Measurements from ENCODE around the gene COG5.

The COG5 gene

DNA sequence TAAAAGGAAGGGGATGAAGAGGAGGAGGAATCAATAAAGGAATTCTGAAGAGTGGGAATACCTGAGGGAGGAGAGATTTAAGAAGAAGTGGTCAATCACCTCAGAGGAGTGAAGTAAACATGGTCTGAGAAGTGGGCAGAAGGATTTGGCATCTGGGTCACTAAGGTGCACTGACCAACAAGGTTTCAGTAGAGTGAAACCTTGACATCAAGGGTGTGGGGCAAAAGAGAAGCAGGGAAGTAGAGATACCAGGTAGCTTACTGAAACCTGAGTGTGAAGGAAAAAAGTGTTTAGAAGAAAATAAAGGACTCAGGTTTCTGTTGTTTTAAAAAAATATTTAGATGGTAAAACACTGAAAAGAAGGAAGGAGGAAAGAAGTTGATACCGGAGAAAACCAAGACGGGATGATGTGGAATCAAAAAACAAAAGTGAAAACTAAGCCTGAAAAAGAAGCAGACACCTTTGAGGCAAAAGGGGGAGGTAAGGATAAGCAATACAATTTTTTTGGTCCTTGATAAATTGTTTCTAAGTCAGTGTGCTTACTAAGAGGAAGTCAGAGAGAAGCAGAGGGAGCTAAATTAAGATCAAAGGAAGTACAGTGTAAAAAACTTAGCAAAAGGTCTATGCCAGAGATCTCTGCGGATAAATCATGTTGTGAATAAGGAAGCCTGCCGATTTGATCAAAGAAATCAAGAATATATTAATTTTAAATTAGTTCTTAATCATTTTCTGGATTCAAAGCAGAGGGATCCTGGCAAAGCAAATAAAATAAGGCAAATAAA, 231.0 kb downstream of the COG5 start:
- DNase-seq (ENCODE audit: low read depth in 3 of 3) = no peak

DNA sequence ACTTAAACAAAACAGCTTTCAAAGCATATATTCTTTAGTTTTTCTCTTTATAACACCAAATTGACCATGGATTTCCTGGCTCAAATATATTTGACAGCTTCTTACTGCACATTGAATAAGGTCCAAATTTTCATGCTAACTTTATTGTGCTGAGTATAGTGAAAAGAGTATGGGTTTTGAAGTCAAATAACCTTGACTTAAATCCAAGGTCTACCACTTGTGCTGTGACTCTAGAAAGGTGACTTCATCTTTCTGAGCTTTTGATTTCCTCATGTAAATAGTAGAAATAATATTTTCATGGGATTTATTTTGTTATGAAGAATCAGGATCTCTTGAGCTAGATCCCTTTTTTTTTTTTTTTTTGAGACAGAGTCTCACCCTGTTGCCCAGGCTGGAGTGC, 233.2 kb downstream of the COG5 start:
- no peak for DNase-seq (ENCODE audit: low read depth in 3 of 3)

DNA sequence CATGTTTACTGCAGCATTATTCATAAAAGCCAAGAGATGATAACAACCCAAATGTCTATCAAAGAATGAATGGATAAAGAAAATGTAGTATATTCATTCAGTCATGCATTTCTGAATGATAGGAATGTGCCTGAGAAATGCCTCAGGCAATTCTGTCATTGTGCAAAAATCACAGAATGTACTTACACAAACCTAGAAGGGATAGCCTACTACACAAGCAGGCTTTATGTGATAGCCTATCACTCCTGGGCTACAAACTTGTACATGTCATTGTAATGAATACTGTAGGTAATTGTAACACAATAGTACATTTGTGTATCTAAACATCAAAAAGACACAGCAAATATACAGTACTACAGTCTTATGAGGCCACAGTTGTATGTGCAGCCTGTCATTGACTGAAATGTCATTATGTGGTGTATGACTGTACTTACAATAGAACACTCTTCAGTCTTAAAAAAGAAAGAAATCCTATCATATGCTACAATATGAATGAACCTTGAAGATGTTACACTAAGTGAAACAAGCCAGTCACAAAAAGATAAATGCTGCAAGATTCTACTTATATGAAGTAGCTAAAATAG, 235.6 kb downstream of the COG5 start:
- DNase-seq (ENCODE audit: low read depth in 3 of 3) = no peak

DNA sequence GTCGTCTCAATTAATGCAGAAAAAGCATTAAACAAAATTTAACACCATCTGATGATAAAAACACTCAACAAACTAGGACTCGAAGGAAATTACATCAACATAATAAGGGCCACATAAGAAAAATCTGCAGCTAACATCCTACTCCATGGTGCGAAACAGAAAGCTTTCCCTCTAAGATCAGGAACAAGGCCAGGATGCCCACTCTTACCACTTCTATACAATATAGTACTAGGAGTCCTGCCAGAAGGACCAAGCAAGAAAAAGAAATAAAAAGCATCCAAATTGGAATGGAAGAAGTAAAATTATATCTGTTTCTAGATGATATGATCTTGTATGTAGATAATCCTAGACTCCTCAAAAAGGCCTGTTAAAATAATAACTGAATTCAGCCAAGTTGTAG, 237.7 kb downstream of the COG5 start:
- no peak for DNase-seq (ENCODE audit: low read depth in 3 of 3)

DNA sequence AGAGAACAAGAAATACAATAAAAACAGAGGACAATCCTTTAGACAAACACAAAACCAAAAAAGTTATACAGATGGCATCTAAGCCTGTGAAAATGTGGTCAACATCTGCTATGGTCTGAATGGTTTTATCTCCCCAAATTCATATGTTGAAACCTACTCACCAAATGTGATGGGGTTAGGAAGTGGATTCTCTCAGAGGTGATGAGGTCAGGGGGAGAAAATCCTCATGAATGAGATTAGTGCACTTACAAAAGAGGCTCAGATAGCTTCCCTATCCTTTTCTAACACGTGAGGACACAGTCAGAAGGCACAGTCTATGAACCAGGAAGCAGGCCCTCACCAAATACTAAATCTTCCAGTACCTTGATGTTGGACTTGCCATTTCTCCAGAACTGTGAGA, 241.7 kb downstream of the COG5 start:
- no peak for DNase-seq (ENCODE audit: low read depth in 3 of 3)

DNA sequence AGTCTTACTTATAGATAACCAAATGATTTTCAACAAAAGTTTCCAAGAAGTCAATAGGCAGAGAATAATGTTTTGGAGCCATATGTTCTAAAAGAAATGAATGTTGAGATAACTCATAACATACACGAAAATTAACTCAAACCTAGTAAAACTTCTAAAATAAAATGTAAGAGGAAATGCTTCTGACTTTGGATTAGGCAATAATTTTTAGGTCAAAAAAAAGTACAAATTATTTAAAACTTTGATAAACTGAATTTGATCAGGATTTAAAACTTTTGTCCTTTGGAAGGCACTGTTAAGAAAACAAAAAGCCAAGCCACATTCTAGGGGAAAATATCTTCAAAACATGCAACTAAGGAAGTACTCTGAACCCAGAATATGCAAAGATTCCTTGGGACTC, 242.1 kb downstream of the COG5 start:
- DNase-seq (ENCODE audit: low read depth in 3 of 3) = no peak

DNA sequence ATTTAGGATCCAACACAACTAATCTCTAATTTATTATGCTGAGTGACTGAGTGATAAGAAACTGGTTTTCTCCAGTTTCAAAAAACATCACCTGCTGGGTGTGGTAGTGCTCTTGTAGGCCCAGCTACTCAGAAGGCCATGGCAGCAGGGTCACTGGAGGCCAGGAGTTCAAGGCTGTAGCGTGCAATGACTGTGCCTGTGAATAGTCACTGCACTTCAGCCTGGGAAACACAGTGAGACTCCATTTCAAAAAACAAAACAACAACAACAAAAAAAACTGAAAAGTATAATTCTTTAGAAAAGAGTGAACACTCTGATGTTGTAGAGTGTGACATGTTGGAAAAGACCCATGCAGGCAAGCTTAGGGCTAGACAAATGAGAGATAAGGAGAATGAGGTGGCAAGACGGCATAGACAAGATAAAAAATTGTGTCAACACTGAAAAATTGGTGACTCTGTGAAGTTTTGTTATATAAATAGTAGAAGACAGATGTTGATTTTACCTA, 243.9 kb downstream of the COG5 start:
- DNase-seq (ENCODE audit: low read depth in 3 of 3) = no peak

DNA sequence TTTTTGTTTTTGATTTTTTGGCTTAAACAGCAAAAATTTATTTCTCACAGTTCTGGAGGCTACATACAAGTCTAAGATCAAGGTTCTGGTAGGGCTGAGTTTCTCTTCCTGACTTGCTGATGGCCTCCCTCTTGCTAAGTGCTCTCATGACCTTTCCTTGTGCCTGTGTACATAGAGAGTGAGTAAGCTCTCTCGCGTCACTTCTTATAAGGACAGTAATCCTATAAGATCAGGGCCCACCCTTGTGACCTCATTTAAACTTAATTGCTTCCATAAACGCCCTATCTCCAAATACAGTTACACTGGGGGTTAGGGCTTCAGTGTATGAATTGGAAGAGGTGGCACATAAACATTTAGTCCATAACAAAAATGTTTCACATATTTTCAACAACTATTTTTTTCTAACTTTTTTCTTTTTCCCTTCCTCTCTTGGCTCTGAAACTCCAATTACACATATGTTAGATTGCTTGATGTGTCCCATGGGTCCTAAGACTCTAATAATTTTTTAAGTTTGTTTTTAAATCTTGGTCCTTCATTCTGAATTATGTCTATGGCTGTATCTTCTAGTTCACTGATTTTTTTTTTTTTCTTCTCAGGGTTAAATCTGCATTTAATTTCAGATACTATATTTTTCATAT, 245.1 kb downstream of the COG5 start:
- DNase-seq (ENCODE audit: low read depth in 3 of 3) = no peak

DNA sequence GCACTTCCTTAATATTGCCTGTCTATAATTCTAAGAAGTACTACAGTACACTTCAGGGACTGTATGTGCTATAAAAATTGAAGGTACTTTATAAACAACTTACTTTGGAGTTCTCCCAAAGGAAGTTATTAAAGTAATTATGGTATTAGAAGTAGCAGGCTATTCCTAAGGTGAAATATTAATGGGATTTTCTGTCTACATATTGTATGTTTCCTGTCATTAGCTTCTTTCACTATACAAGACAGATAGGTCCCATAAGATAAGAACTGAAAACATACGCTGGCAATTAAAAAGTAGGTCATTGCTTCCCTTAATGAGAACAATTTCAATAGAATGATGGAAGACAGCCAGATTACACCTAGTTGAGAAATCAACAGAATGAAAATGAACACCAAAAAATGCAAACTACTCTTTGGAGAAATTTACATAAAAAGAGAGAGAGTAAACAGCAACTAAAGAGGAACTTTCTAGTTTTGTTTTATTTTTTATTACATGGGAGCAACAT, 248.0 kb downstream of the COG5 start:
- DNase-seq (ENCODE audit: low read depth in 3 of 3) = no peak

DNA sequence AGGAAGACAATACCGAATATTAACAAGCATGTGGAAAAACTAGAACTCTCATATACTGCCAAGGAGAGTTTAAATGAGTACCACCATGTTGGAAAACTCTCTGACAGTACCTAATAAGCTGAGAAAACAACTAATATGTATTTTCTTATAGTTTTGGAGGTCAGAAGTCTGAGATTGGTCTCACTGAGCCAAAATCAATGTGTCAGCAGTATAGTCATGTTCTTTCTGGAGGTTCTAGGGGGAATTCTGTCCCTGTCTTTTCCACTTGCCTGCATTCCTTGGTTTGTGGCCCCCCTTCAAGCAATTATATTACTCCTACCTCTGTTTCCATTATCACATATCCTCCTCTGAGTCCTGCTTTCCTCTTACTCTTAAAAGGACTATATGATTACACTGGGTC, 250.4 kb downstream of the COG5 start:
- no peak for DNase-seq (ENCODE audit: low read depth in 3 of 3)

DNA sequence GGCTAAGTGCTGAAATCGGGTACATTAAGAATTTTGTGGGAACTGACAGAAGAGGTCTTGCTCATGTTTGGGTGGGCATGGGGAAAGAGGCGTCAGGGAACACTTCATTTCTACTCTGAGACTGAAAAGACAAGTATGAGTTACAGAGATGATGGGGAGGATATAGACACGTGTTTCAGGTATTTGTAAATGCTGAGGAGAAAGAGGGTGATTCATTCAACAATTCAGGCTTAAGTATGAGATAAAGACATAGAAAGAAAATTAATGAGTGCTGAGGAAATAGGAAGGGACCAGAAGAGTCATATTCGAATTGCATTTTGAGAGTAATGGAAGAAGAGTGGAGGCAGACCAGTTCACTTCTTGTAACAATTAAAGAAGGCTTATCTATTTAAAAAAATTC, 251.3 kb downstream of the COG5 start:
- DNase-seq (ENCODE audit: low read depth in 3 of 3) = no peak

DNA sequence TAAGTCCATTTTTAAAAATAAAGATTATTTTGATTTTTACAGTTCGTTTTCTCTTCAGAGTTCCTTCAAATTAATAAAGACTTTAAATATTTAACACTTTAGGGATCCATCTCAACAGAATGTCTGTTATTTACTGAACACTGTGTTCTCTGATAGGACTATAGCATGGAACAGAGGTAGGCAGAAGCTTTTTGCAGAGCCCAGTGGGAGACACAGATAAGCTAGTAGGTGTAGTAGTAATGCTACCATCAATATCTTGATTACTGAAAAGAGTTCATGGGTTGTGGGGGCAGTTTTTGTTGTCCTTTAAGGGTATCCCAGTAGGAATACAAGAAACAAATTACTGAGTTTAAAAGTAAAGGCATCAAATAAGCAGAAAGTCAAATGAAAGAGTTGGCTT, 254.4 kb downstream of the COG5 start:
- DNase-seq (ENCODE audit: low read depth in 3 of 3) = no peak

DNA sequence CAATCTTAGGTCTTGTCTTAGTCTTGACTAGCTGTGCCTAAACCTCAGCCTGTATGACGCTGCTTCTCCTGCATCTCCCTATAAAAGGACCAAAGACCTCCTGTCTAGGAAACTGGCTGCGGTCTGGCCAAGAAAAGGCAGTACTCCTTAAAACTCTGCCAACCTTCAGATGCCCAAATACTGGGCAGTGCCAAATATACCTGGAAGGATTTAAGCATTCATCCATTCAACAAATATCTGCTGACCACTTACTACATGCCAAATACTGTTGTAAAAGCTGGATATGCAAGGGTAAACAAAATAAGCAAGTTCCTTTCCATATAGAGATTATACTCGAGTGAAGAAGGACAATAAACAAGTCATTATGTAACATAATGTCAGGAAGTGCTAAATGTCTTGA, 259.1 kb downstream of the COG5 start:
- DNase-seq (ENCODE audit: low read depth in 3 of 3) = no peak

DNA sequence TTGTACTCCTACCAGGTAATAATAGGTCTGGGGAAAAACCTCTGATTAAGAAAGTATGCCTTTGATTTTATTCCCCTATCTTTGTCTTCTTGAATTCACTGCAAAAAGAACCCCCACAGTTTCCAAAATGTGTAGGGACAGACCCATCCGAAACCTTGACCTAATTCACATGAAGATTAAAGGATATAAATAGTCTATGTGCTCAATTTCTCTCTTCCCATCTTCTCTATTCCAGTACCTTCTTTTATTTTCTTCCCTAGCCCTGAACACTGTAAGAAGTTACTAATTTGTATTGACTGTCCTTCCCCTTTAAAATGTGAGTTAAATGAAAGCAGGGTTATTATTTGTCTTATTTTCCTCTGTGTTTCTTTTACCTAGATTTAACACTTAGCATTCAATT, 259.7 kb downstream of the COG5 start:
- DNase-seq (ENCODE audit: low read depth in 3 of 3) = no peak

DNA sequence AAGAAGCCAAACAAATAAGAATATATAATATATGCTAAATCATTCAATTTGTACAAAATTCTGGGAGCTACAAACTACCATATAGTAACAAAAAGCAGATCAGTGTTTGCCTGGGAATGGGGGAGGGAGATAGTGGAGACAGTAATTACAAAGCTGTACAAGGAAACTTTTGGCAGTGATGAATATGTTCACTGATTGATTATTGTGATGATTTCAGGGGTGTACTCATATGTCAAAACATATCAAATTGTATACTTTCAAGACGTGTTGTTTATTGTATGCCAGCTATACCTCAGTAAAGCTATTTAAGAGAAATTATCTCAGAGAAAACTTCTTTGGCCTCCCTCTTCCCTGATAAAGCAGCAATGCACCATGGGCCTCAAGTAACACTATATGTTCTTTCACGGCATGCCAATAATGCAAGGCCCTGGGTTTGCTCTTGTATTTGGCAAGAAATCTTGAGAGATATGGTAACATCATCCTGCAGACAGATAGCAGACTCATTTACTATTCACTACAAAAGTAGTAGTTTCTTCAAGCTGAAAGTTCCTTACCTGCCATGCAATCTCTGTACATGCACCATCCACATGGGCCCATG, 261.4 kb downstream of the COG5 start:
- DNase-seq (ENCODE audit: low read depth in 3 of 3) = no peak

DNA sequence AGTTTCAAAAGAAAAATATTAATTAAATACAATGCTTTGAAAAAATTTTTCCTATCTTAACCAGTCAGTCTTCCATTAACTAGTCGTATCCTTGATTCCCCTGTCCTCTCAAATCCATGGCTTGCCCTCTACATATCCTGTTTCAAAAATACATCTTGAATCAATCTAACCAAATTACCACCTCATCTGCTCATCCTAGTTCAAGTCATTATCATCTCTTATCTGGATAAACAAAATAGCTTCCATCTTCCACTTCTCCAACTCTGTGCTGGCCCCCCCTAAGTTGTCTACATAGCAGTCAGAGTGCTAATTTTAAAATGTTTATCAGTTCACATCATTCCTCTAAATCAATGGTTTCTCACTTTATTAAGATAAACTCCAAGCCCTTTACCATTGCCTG, 269.5 kb downstream of the COG5 start:
- DNase-seq (ENCODE audit: low read depth in 3 of 3) = no peak

DNA sequence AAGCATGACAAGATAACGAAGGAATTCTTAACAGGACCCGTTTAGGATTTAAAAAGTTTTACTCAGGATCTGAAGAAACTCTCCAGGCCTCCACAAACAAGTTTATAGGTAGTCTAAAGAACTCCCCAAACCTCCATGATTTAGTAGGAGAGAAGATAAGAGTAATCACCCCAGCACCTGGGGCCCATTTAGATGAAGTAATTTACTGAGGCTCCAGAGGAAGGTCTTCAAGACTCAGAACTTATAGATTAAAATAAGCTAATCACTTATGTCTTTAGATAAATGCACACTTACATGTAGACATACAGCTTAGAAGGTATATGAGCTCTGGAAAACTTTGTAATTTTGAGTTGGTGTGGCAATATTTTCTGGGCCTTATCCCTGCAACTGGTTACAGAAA, 271.1 kb downstream of the COG5 start:
- DNase-seq (ENCODE audit: low read depth in 3 of 3) = no peak

DNA sequence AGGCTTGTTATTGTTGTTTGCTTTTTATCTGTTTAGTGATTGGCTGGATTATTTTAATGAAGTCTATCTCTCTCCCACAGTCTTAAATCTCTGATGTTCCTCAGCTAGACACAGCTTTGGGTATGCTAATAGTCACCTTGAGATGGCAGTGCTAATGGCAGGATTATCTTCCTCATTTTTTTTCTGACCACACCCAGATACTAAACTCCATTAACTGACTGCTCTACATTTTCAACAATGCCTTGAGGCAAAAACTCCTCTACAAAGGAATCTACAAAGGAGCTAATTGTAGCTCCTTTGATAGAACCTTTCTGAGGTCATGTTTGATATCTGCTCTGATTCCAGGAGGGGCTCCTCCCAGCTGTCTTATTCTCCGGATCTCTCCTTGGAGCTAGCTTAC, 272.3 kb downstream of the COG5 start:
- no peak for DNase-seq (ENCODE audit: low read depth in 3 of 3)

DNA sequence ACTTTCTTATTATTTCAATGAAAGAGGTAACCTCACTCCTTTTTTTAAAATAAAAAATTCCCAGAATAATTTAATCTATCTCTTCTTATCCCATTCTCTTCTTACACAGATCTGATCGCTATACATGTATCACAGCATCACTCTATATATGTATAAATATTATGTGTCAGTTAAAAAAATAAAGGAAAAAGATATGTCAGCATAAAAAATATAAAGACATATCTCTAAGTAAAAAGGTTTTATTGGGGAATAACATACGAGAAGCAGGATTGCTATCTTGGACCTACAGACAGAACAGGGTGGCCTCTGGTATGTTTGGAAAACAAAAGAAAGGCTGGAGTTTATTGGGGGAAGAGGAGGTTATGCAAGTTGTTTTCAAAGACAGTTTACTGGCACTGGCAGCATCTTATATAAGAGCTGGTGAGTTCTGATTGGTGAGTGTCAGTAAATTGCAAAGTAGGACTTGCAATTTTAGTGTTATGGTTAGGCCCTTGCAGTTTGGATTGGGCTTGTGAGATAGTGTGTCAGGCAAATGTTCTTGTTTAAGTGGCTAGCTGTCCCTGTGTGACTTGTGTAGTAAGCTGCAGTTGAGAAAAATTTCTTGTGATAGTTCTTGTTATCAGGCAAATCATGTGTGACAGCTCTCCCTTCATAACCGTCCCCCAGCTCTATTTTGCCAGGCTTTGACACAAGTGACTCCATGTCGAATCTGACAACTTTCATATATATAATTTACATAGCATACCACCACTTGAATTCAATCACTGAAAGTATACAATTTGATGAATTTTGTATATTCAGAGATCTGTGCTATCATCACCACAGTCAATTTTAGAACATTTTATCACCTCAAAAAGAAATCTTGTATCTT, 276.7 kb downstream of the COG5 start:
- no peak for DNase-seq (ENCODE audit: low read depth in 3 of 3)

DNA sequence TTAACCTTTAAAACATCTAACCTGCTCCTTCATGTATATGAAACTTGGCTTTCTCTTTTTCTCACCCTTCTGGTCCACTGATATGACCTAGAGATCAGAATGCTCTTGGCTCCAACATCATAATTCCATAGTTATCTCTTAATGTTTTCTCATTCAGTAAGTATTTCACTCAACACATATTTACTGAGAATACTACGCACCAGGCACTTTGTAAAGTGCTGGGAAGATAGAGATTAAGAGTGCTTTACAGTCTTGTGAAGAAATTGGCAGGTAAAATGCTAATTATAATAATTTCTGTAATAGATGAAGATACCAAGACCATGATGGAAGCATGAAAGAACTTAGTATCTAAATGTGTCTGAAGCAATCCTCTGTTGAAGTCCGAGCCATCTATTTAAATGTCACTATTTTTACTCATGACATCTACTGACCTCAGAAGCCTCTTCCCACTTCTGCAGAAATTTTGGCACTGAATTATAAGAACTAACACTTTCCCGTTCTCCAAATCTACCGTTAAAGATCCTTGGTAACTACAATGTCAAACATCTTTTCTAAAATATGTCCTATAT, 278.7 kb downstream of the COG5 start:
- DNase-seq (ENCODE audit: low read depth in 3 of 3) = no peak

DNA sequence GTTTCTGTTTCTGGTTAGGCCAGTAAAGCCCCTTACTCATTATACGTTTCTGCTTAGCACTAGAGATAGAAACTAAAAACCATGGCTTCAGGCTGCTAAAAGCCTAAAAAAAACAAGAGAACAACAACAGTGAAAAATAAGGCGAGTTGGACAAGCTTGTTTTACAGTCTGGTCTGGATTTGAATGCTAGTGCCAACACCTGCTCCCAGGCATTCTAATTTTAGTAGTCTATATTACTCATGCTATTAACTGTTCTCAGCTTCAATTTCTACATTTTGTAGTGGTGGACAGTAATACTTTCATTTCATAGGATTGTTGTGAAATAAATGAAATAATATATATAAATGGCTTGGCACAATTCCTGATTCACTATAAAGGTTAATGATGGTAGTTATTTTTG, 286.4 kb downstream of the COG5 start:
- DNase-seq (ENCODE audit: low read depth in 3 of 3) = no peak

Data from stimulated activated CD4-positive, alpha-beta T cell treated with anti-CD3 and anti-CD28 coated beads, TNF-alpha, amount 100 ng/mL, for 4 hours (primary cell).